Right atrium auricular region (tissue), 2 donors: Measurements from ENCODE around the gene TMC6. TPM values are rescaled to one million over a fixed set of nuclear protein-coding genes. Genes with fewer than 3 reads are reported as not detected.
A peak's percentile ranks its signal among the peaks of the same experiment; 100 is the strongest.
"Not testable (repeated sequence)": the region's sequence is repeated elsewhere in the genome, so short reads cannot be mapped to it uniquely, and the experiment has no call there.

Source experiments
- DNase-seq: peaks from one replicate; pipeline ENCODE4 v3.0.0-alpha.2; 2019; ENCODE audit warnings: low spot score
- H3K27ac ChIP-seq, 2 donors: fragments of 200-600 bp; sonication (generic); 1 replicate in 1 of 2; 2 replicates in 1 of 2; pipeline ENCODE4 v1.5.1; 2016 to 2019
- H3K27me3 ChIP-seq, 2 donors: fragments of 200-600 bp; sonication (generic); one replicate each; pipeline versions ENCODE4 v1.5.1 to v1.6.0; 2017 to 2019
- H3K36me3 ChIP-seq: fragments of 200-600 bp; sonication (generic); one replicate; pipeline ENCODE4 v1.5.1; 2016
- H3K4me1 ChIP-seq, 2 donors: fragments of 200-600 bp; sonication (generic); one replicate each; pipeline versions ENCODE4 v1.5.1 to v1.6.0; 2017 to 2019
- H3K4me3 ChIP-seq, 2 donors: fragments of 200-600 bp; sonication (generic); 1 replicate in 1 of 2; 2 replicates in 1 of 2; pipeline ENCODE4 v1.5.1; 2017 to 2019; ENCODE audit warnings: mild to moderate bottlenecking in 1 of 2, moderate library complexity in 1 of 2
- H3K9me3 ChIP-seq, 2 donors: fragments of 200-600 bp; sonication (generic); one replicate each; pipeline ENCODE4 v1.5.1; 2019
- total RNA-seq, 2 donors: library from RNA; depleted of rRNA; stranded (reverse); fragments of >200 nt; gene quantifications; one replicate each; pipeline ENCODE4 v1.1.0, GENCODE V29; 2016
- TF ChIP-seq, protein P1 (sequence below), 2 donors: fragments of 200-600 bp; sonication (generic); IDR thresholded peaks; one replicate each; pipeline ENCODE4 v1.5.1; 2019; ENCODE audit warnings: antibody characterized with exemption in 2 of 2

TMC6 gene
- total RNA-seq, 2 donors from 2014 or later, result 7.5 to 41.3 TPM

DNA sequence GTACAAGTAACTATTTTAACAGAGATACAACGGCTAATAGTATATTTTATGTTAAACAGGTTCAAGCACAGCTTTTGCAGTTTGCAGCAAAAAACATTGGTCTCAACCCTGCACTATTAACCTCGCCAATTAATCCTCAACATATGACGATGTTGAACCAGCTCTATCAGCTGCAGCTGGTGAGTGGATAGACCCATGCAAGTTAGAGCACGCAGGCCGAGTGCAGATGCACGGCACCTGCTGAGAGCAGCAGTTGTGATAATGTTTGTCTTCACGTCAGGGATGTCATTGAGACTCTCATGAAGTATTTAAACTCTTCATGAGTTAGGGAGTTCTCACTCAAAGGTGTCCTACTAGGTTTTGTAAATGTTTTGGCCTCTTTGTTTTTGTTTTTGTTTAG is 45.6 kb downstream of the TMC6 start:
- TF ChIP-seq, protein P1, sequence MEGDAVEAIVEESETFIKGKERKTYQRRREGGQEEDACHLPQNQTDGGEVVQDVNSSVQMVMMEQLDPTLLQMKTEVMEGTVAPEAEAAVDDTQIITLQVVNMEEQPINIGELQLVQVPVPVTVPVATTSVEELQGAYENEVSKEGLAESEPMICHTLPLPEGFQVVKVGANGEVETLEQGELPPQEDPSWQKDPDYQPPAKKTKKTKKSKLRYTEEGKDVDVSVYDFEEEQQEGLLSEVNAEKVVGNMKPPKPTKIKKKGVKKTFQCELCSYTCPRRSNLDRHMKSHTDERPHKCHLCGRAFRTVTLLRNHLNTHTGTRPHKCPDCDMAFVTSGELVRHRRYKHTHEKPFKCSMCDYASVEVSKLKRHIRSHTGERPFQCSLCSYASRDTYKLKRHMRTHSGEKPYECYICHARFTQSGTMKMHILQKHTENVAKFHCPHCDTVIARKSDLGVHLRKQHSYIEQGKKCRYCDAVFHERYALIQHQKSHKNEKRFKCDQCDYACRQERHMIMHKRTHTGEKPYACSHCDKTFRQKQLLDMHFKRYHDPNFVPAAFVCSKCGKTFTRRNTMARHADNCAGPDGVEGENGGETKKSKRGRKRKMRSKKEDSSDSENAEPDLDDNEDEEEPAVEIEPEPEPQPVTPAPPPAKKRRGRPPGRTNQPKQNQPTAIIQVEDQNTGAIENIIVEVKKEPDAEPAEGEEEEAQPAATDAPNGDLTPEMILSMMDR (IDR thresholded peaks at IDR 0.05), result no peak
- no peaks in the 10 kb centered on the region for H3K27me3 ChIP-seq
- H3K9me3 ChIP-seq, result no peaks in the 10 kb centered on the region
- H3K36me3 ChIP-seq, result peaks cover 48% of the 10 kb centered on the region
- peak overlapping the region; percentile 49 to 60 for H3K27ac ChIP-seq
- peaks cover 0 to 19% of the 10 kb centered on the region in 2 donors for H3K4me1 ChIP-seq
- DNase-seq, result no peak
- H3K4me3 ChIP-seq, result no peak overlapping the region

DNA sequence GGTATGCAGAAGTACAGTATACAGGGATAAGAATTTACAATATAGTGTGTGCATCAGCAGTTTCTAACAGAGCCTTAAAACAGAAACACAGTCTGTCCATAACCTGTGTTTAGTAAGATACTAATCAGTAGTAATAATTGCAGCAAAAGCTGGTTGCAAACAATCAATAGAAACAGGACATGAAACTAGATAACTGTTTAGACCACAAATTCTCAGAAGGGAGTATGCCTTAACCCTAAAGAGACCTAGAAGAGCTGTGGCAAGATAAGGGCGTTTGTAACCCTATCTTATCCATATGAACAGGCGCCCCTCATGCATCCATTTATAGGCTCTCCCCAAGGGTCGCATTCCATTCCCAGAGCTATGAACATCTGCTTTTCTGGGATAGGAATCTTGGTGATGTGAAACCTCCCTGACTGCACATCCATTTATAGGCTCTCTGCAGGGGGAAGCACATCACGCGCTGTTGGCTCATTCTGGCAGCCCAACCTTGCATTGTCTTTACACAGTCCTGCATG is 46.1 kb downstream of the TMC6 start:
- H3K27me3 ChIP-seq, H3K4me3 ChIP-seq, H3K9me3 ChIP-seq, DNase-seq: not testable (repeated sequence)
- H3K27ac ChIP-seq, result peak overlapping the region; percentile 57 to 60
- peaks cover 48% of the 10 kb centered on the region for H3K36me3 ChIP-seq
- peaks cover 0 to 19% of the 10 kb centered on the region in 2 donors for H3K4me1 ChIP-seq

DNA sequence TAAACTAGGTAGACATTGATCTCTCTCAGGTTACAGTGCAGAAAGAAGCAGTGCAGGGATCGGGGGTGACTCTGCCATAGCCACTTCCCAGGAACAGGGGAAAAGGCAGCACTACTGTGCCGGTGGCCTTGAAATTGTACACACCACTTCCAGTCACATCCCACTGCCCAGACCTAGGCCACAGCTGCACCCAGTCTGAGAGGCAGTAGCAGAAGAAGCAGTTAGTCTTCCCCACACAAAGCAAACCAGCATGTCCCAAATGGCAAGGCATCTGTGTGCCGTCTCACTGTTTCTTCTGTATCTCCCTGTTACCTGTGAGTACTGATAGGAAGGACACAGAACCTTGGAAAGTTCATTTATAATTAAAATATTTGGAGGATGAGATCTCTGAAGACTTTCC is 47.0 kb downstream of the TMC6 start:
- Histone ChIP-seq H3K4me1 (peaks cover 0 to 19% of the 10 kb centered on the region in 2 donors), H3K4me3 (no peak overlapping the region), H3K27me3 (no peaks in the 10 kb centered on the region), H3K27ac (peak overlapping the region; percentile 57 to 60), H3K36me3 (peaks cover 48% of the 10 kb centered on the region), H3K9me3 (no peaks in the 10 kb centered on the region)
- no peak for DNase-seq
- TF ChIP-seq, protein P1 (IDR thresholded peaks at IDR 0.05), result no peak

DNA sequence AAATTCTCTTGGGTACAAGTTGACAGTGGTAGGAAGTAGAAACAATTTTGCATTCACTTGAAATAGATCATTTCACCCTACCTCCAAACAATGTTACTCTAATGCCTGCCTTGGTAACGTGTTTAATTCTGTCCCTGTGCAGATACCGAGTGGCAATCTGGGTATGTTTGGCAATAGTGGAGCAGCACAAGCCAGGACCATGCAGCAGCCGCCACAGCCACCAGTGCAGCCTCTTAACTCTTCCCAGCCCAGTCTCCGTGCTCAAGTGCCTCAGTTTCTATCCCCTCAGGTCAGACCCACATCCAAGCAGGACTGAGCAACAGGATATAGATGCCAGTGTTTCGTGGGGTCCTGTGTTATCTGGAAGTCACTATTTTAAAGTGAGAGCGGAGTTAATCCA is 49.3 kb downstream of the TMC6 start:
- Histone ChIP-seq H3K36me3 (peaks cover 66% of the 10 kb centered on the region), H3K27me3 (no peaks in the 10 kb centered on the region), H3K4me3 (no peak overlapping the region), H3K4me1 (peaks cover 0 to 19% of the 10 kb centered on the region in 2 donors), H3K9me3 (no peaks in the 10 kb centered on the region), H3K27ac (peak overlapping the region in 1 of 2 donors; percentile 50)
- TF ChIP-seq, protein P1 (IDR thresholded peaks at IDR 0.05), result no peak
- DNase-seq, result no peak

DNA sequence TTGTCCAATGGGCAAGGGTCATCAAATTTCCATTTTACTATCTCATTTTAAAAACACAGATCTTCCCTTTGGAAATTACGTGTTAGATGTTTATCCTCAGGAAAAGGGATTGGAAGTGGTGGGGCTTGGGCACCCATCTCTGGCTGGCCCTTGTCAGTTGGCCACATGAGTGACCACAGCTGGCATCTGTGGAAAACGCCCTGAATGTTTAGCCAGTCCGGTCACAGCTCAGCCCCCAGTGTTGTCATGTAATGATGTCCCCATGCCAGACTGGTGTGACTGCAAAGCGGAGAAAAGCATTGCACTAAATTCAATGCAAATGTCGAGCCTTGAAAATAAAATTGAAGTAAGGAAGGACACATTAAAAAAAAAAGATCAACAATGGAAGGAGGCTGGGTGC is 53.0 kb downstream of the TMC6 start:
- H3K27me3 ChIP-seq, result no peaks in the 10 kb centered on the region
- H3K4me3 ChIP-seq, result no peak overlapping the region
- peaks cover 92% of the 10 kb centered on the region for H3K36me3 ChIP-seq
- no peak for DNase-seq
- H3K27ac ChIP-seq, result no peak overlapping the region
- H3K9me3 ChIP-seq, result no peaks in the 10 kb centered on the region
- H3K4me1 ChIP-seq, result no peaks in the 10 kb centered on the region
- TF ChIP-seq, protein P1 (IDR thresholded peaks at IDR 0.05), result no peak

DNA sequence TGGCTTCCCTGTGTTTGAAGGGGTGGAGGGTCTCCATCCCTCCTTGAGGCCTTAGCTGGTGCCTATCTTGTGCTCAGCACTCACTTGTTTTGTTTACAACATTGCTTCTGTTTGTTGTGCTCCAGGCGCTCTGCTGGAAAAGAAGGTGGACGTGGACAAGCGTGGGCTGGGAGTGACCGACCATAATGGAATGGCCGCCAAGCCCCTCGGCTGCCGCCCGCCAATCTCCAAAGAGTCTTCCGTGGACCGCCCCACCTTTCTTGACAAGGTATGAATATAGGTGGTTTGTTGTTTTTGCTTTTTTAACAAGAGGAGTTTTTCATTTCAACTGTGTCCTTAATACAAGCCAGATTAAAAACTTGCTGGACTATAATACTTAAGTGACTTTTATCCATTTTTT is 53.5 kb downstream of the TMC6 start:
- H3K9me3 ChIP-seq, result no peaks in the 10 kb centered on the region
- TF ChIP-seq, protein P1 (IDR thresholded peaks at IDR 0.05), result no peak
- no peak for DNase-seq
- no peak overlapping the region for H3K4me3 ChIP-seq
- peaks cover 92% of the 10 kb centered on the region for H3K36me3 ChIP-seq
- H3K27ac ChIP-seq, result no peak overlapping the region
- no peaks in the 10 kb centered on the region for H3K27me3 ChIP-seq
- H3K4me1 ChIP-seq, result no peaks in the 10 kb centered on the region
